H9 (cell line): ENCODE results near the gene CD247. TPM values are rescaled to one million over a fixed set of nuclear protein-coding genes. Genes with fewer than 3 reads are reported as not detected.

Experiments used
- DNase-seq: peaks from one replicate; pipeline ENCODE4 v3.0.0-alpha.2; 2017
- H2AFZ ChIP-seq: one replicate; pipeline ENCODE4 v1.6.1; 2013; ENCODE audit warnings: mild to moderate bottlenecking, low read length, control low read depth, moderate library complexity
- H2AK5ac ChIP-seq: 2 replicates; pipeline ENCODE4 v1.6.1; 2013; ENCODE audit warnings: low read length, control low read depth, mixed read lengths; ENCODE audit not compliant: insufficient read length
- H2BK120ac ChIP-seq: one replicate; pipeline ENCODE4 v1.6.1; 2013; ENCODE audit warnings: low read depth, mild to moderate bottlenecking, low read length, control low read depth, inconsistent platforms; ENCODE audit not compliant: poor library complexity, severe bottlenecking
- H2BK12ac ChIP-seq: 2 replicates; pipeline ENCODE4 v1.6.1; 2013; ENCODE audit warnings: low read length, control low read depth, mixed read lengths, low read depth; ENCODE audit not compliant: insufficient read length
- H2BK15ac ChIP-seq: 2 replicates; pipeline ENCODE4 v1.6.1; 2013; ENCODE audit warnings: low read depth, low read length, control low read depth
- H2BK20ac ChIP-seq: one replicate; pipeline ENCODE4 v1.6.1; 2013; ENCODE audit warnings: low read depth, mild to moderate bottlenecking, low read length, control low read depth, inconsistent platforms; ENCODE audit not compliant: poor library complexity, severe bottlenecking
- H2BK5ac ChIP-seq: 2 replicates; pipeline ENCODE4 v1.6.1; 2013; ENCODE audit warnings: low read length, control low read depth, mixed read lengths; ENCODE audit not compliant: insufficient read length
- H3K14ac ChIP-seq: 2 replicates; pipeline ENCODE4 v1.6.1; 2013; ENCODE audit warnings: low read length, control low read depth; ENCODE audit not compliant: insufficient read depth
- H3K18ac ChIP-seq: 2 replicates; pipeline ENCODE4 v1.6.1; 2013; ENCODE audit warnings: low read depth, mild to moderate bottlenecking, mixed read lengths, low read length, control low read depth; ENCODE audit not compliant: insufficient read length
- H3K23ac ChIP-seq: 2 replicates; pipeline ENCODE4 v1.6.1; 2013; ENCODE audit warnings: low read length, control low read depth, mixed read lengths, low read depth; ENCODE audit not compliant: insufficient read length
- H3K23me2 ChIP-seq: 2 replicates; pipeline ENCODE4 v1.6.1; 2013; ENCODE audit warnings: low read depth, mild to moderate bottlenecking, mixed read lengths, low read length, control low read depth; ENCODE audit not compliant: insufficient read length, poor library complexity, severe bottlenecking
- H3K27ac ChIP-seq: 2 replicates; pipeline ENCODE4 v1.5.1; 2013; ENCODE audit warnings: low read length, control low read depth, mixed read lengths, low read depth; ENCODE audit not compliant: insufficient read length
- H3K27me3 ChIP-seq: 2 replicates; pipeline ENCODE4 v1.6.1; 2013; ENCODE audit warnings: low read length, control low read depth, inconsistent platforms; ENCODE audit not compliant: insufficient read depth
- H3K4ac ChIP-seq: 2 replicates; pipeline ENCODE4 v1.6.1; 2013; ENCODE audit warnings: low read depth, mild to moderate bottlenecking, control low read depth, inconsistent platforms, low read length, moderate library complexity
- H3K4me1 ChIP-seq: 2 replicates; pipeline ENCODE4 v1.6.1; 2013; ENCODE audit warnings: low read length, control low read depth, inconsistent platforms; ENCODE audit not compliant: insufficient read depth
- H3K4me2 ChIP-seq: 2 replicates; pipeline ENCODE4 v1.6.1; 2013; ENCODE audit warnings: low read length, control low read depth, mixed read lengths; ENCODE audit not compliant: insufficient read length, insufficient read depth
- H3K56ac ChIP-seq: 2 replicates; pipeline ENCODE4 v1.6.1; 2013; ENCODE audit warnings: low read depth, mild to moderate bottlenecking, mixed read lengths, low read length, control low read depth; ENCODE audit not compliant: insufficient read length
- H3K79me1 ChIP-seq: 2 replicates; pipeline ENCODE4 v1.6.1; 2013; ENCODE audit warnings: low read depth, mild to moderate bottlenecking, moderate library complexity, low read length, control low read depth, inconsistent platforms; ENCODE audit not compliant: insufficient read depth, poor library complexity, severe bottlenecking
- H3K79me2 ChIP-seq: 2 replicates; pipeline ENCODE4 v1.6.1; 2013; ENCODE audit warnings: low read length, control low read depth, inconsistent platforms; ENCODE audit not compliant: insufficient read depth
- H3K9ac ChIP-seq: 2 replicates; pipeline ENCODE4 v1.6.1; 2013; ENCODE audit warnings: low read length, control low read depth, mixed read lengths; ENCODE audit not compliant: insufficient read length; ENCODE audit errors: extremely low read depth
- H3K9me3 ChIP-seq: one replicate; pipeline ENCODE4 v1.6.1; 2013; ENCODE audit warnings: low read depth, low read length, inconsistent platforms; ENCODE audit not compliant: control insufficient read depth
- H3T11ph ChIP-seq: one replicate; pipeline ENCODE4 v1.6.1; 2013; ENCODE audit warnings: mild to moderate bottlenecking, low read length, control low read depth, inconsistent platforms
- H4K20me1 ChIP-seq: one replicate; pipeline ENCODE4 v1.6.1; 2013; ENCODE audit not compliant: control insufficient read depth, insufficient read length, insufficient read depth
- H4K5ac ChIP-seq: 2 replicates; pipeline ENCODE4 v1.6.1; 2013; ENCODE audit warnings: low read depth, mild to moderate bottlenecking, mixed read lengths, low read length, control low read depth; ENCODE audit not compliant: insufficient read length
- H4K8ac ChIP-seq: replicated peaks from 2 replicates; pipeline ENCODE4 v1.6.1; 2013; ENCODE audit warnings: low read length, control low read depth, mixed read lengths, low read depth; ENCODE audit not compliant: insufficient read length
- H4K91ac ChIP-seq: 2 replicates; pipeline ENCODE4 v1.6.1; 2013; ENCODE audit warnings: low read depth, mild to moderate bottlenecking, moderate library complexity, mixed read lengths, low read length, control low read depth; ENCODE audit not compliant: insufficient read length
- H3K27ac Mint-ChIP-seq, 3 experiments: 2 replicates in 2 of 3; 3 replicates in 1 of 3; pipeline ENCODE4 v1.8.0; 2020 to 2021; ENCODE audit warnings: mixed read lengths in 3 of 3, mild to moderate bottlenecking in 1 of 3, moderate library complexity in 1 of 3
- H3K27me3 Mint-ChIP-seq: 2 replicates; pipeline ENCODE4 v1.8.0; 2021; ENCODE audit warnings: low read depth, mild to moderate bottlenecking, moderate library complexity, mixed read lengths
- H3K36me3 Mint-ChIP-seq, 3 experiments: 2 replicates in 2 of 3; 3 replicates in 1 of 3; pipeline ENCODE4 v1.8.0; 2020 to 2021; ENCODE audit warnings: low read depth in 3 of 3, mixed read lengths in 3 of 3; ENCODE audit not compliant: insufficient read depth in 1 of 3
- H3K4me1 Mint-ChIP-seq, 2 experiments: 2 replicates each; pipeline ENCODE4 v1.8.0; 2020; ENCODE audit warnings: mixed read lengths in 2 of 2
- H3K4me3 Mint-ChIP-seq, 2 experiments: 2 replicates in 1 of 2; 3 replicates in 1 of 2; pipeline ENCODE4 v1.8.0; 2020 to 2021; ENCODE audit warnings: mild to moderate bottlenecking in 2 of 2, mixed read lengths in 2 of 2, moderate library complexity in 1 of 2
- H3K9me3 Mint-ChIP-seq, 2 experiments: 2 replicates in 1 of 2; 3 replicates in 1 of 2; pipeline ENCODE4 v1.8.0; 2020; ENCODE audit warnings: mild to moderate bottlenecking in 2 of 2, mixed read lengths in 2 of 2, moderate library complexity in 1 of 2
- CTCF ChIP-seq: fragments of 200-600 bp; sonication (generic); conservative IDR thresholded peaks from 3 replicates; pipeline ENCODE4 v1.8.0; 2021; ENCODE audit warnings: antibody characterized with exemption, mild to moderate bottlenecking
- WGBS: extraction: QIAGEN DNeasy Blood & Tissue Kit; methylation state at CpG from one replicate; pipeline ENCODE4 v1.1.7; 2013; ENCODE audit warnings: missing lambda C conversion rate, low lambda C conversion rate, mixed read lengths; ENCODE audit not compliant: insufficient read length; ENCODE audit errors: extremely low coverage; 5-methylcytosine and 5-hydroxymethylcytosine counted together
- total RNA-seq: library from RNA; stranded (reverse); gene quantifications from 2 replicates; pipeline ENCODE4 v1.2.1, GENCODE V29; 2021

CD247 gene
- total RNA-seq, 1 experiment from 2014 or later = 1.2 TPM

GRCh38 chr1:167442854-167443565 lies 75.3 kb downstream of the CD247 start:
- peaks cover 40% of the 10 kb centered on the region for H3K27me3 Mint-ChIP-seq
- Histone ChIP-seq H4K8ac (no peak overlapping the region), H3K79me1 (no peaks in the 10 kb centered on the region)

More at GRCh38 chr1:167442854-167443565, 75.3 kb downstream of the CD247 start:
- no peak overlapping the region for H2BK5ac ChIP-seq
- H2BK15ac ChIP-seq = no peak overlapping the region
- no peak overlapping the region for H3K27ac Mint-ChIP-seq
- H3K4ac ChIP-seq = no peak overlapping the region
- H3K23ac ChIP-seq = no peak overlapping the region
- peaks cover 4% of the 10 kb centered on the region; the same call in 1 of the 2 replicates for H3K4me1 ChIP-seq
- no peaks in the 10 kb centered on the region for H4K20me1 ChIP-seq
- H3K14ac ChIP-seq = no peak overlapping the region
- H3K18ac ChIP-seq = no peak overlapping the region
- H3K79me2 ChIP-seq = no peaks in the 10 kb centered on the region
- no peak overlapping the region for H2BK20ac ChIP-seq
- H3K56ac ChIP-seq = no peak overlapping the region
- no peak overlapping the region for H3K27ac ChIP-seq
- no peak for DNase-seq
- no peak overlapping the region for H2AFZ ChIP-seq
- H3K4me2 ChIP-seq = no peak overlapping the region
- no peaks in the 10 kb centered on the region for H3K9me3 ChIP-seq
- no peak overlapping the region for H2BK120ac ChIP-seq
- WGBS = no CpG with 5 or more reads among the region's 9 CpGs
- H3T11ph ChIP-seq = no peak overlapping the region
- no peak overlapping the region for H3K9ac ChIP-seq
- H3K23me2 ChIP-seq = peaks cover 6% of the 10 kb centered on the region
- H2BK12ac ChIP-seq = no peak overlapping the region
- no peak overlapping the region for H4K91ac ChIP-seq
- H4K5ac ChIP-seq = no peak overlapping the region
- H2AK5ac ChIP-seq = no peak overlapping the region
- no peaks in the 10 kb centered on the region; a peak in 1 of 7 replicates for H3K36me3 Mint-ChIP-seq
- peaks cover 19% of the 10 kb centered on the region in 2 experiments for H3K4me1 Mint-ChIP-seq
- no peak overlapping the region for H3K4me3 Mint-ChIP-seq
- no peaks in the 10 kb centered on the region for H3K9me3 Mint-ChIP-seq
- TF ChIP-seq CTCF = no peak
- peaks cover 10% of the 10 kb centered on the region; the same call in 1 of the 2 replicates for H3K27me3 ChIP-seq
